HepG2 (cell line): ENCODE results near the gene SEC61A1. TPM values are rescaled to one million over a fixed set of nuclear protein-coding genes. Genes with fewer than 3 reads are reported as not detected.
A peak's percentile ranks its signal among the peaks of the same experiment; 100 is the strongest.

Experiments
- CBX5 ChIP-seq: sonication (generic); formaldehyde crosslinking; IDR thresholded peaks from 2 replicates; pipeline ENCODE4 v1.4.0; 2020; ENCODE audit warnings: missing genetic modification reagents, borderline replicate concordance
- ELK4 ChIP-seq: sonication (generic); formaldehyde crosslinking; IDR thresholded peaks from 2 replicates; pipeline ENCODE4 v1.9.0; 2021; ENCODE audit warnings: missing genetic modification reagents, borderline replicate concordance
- HNF4A ChIP-seq: sonication (generic); formaldehyde crosslinking; IDR thresholded peaks from 2 replicates; pipeline ENCODE4 v1.4.0; 2020; ENCODE audit warnings: missing genetic modification reagents
- MAF1 ChIP-seq: sonication (generic); formaldehyde crosslinking; IDR thresholded peaks from 2 replicates; pipeline ENCODE4 v1.5.0; 2020; ENCODE audit warnings: missing genetic modification reagents, borderline replicate concordance
- MEF2D ChIP-seq: sonication (generic); formaldehyde crosslinking; IDR thresholded peaks from 2 replicates; pipeline ENCODE4 v1.5.1; 2020; ENCODE audit warnings: mild to moderate bottlenecking, missing genetic modification reagents
- MXD4 ChIP-seq: IDR thresholded peaks from 2 replicates; pipeline ENCODE4 v1.6.1; 2016; ENCODE audit warnings: mild to moderate bottlenecking, missing biosample characterization, missing genetic modification reagents
- PITX1 ChIP-seq: sonication (generic); formaldehyde crosslinking; IDR thresholded peaks from 2 replicates; pipeline ENCODE4 v1.5.1; 2020; ENCODE audit warnings: mild to moderate bottlenecking, missing genetic modification reagents
- REPIN1 ChIP-seq: sonication (generic); formaldehyde crosslinking; IDR thresholded peaks from 2 replicates; pipeline ENCODE4 v1.8.0; 2022; ENCODE audit warnings: missing genetic modification reagents, low read depth, mild to moderate bottlenecking, borderline replicate concordance
- SALL1 ChIP-seq: sonication (generic); formaldehyde crosslinking; IDR thresholded peaks from 2 replicates; pipeline ENCODE4 v1.8.0; 2022; ENCODE audit warnings: mild to moderate bottlenecking, missing genetic modification reagents
- SIX4 ChIP-seq: sonication (generic); formaldehyde crosslinking; IDR thresholded peaks from 2 replicates; pipeline ENCODE4 v1.4.0; 2020; ENCODE audit warnings: missing genetic modification reagents
- SPEN ChIP-seq: sonication (generic); formaldehyde crosslinking; IDR thresholded peaks from 2 replicates; pipeline ENCODE4 v1.5.1; 2020; ENCODE audit warnings: low read depth, mild to moderate bottlenecking, missing genetic modification reagents
- SRSF9 ChIP-seq: fragments of 200-400 bp; formaldehyde crosslinking; IDR thresholded peaks from 2 replicates; pipeline ENCODE4 v1.6.1; 2018; ENCODE audit warnings: borderline replicate concordance, mild to moderate bottlenecking, low read depth, low read length; ENCODE audit not compliant: insufficient read depth, poor library complexity, severe bottlenecking
- SRY ChIP-seq: sonication (generic); formaldehyde crosslinking; IDR thresholded peaks from 2 replicates; pipeline ENCODE4 v1.8.0; 2022; ENCODE audit warnings: mild to moderate bottlenecking, missing genetic modification reagents
- TBX2 ChIP-seq: sonication (generic); formaldehyde crosslinking; IDR thresholded peaks from 2 replicates; pipeline ENCODE4 v1.5.0; 2020; ENCODE audit warnings: missing genetic modification reagents, mild to moderate bottlenecking, borderline replicate concordance
- THAP11 ChIP-seq: IDR thresholded peaks from 2 replicates; pipeline ENCODE4 v1.6.1; 2016; ENCODE audit warnings: missing biosample characterization, missing genetic modification reagents
- ZNF337 ChIP-seq: sonication (generic); formaldehyde crosslinking; IDR thresholded peaks from 2 replicates; pipeline ENCODE4 v1.5.1; 2020; ENCODE audit warnings: missing genetic modification reagents, low read depth, mild to moderate bottlenecking, borderline replicate concordance
- ZNF782 ChIP-seq: sonication (generic); formaldehyde crosslinking; IDR thresholded peaks from 2 replicates; pipeline ENCODE4 v1.4.0; 2020; ENCODE audit warnings: missing genetic modification reagents, mild to moderate bottlenecking, borderline replicate concordance
- ZSCAN25 ChIP-seq: sonication (generic); formaldehyde crosslinking; IDR thresholded peaks from 2 replicates; pipeline ENCODE4 v1.8.0; 2022; ENCODE audit warnings: mild to moderate bottlenecking, missing genetic modification reagents
- polyA plus RNA-seq, 8 experiments: library from polyadenylated mRNA; depleted of rRNA in 3 of 8; stranded (reverse) in 7 of 8; unstranded in 1 of 8; fragments of >200 nt; fragmentation: Illumina TruSeq in 4 of 8; extraction: Trizol in 4 of 8; gene quantifications; 2 replicates each; pipeline versions ENCODE4 v1.2.1 to v1.2.3, GENCODE V29; 2011 to 2016; ENCODE audit warnings: low read depth in 4 of 8, missing spikeins in 1 of 8, mixed read lengths in 1 of 8; ENCODE audit not compliant: insufficient read depth in 1 of 8
- total RNA-seq, 5 experiments: library from RNA; depleted of rRNA; stranded (reverse); fragments of >200 nt; fragmentation: Illumina TruSeq; extraction: Trizol; gene quantifications; 2 replicates each; pipeline ENCODE4 v1.2.3, GENCODE V29; 2016; ENCODE audit warnings: low read depth in 1 of 5
- TF ChIP-seq, protein P1 (sequence below): sonication (generic); formaldehyde crosslinking; IDR thresholded peaks from 2 replicates; pipeline ENCODE4 v1.5.1; 2020; ENCODE audit warnings: mild to moderate bottlenecking, missing genetic modification reagents, moderate library complexity
- TF ChIP-seq, protein P2 (sequence below): sonication (generic); formaldehyde crosslinking; IDR thresholded peaks from 2 replicates; pipeline ENCODE4 v1.4.0; 2020; ENCODE audit warnings: missing genetic modification reagents, low read depth, mild to moderate bottlenecking, borderline replicate concordance
- TF ChIP-seq, protein P3 (sequence below), 2 experiments: sonication (generic) in 1 of 2; formaldehyde crosslinking in 1 of 2; IDR thresholded peaks; 2 replicates each; pipeline versions ENCODE4 v1.4.0 to v1.6.1; 2018 to 2020; ENCODE audit warnings: missing genetic modification reagents in 2 of 2, borderline replicate concordance in 1 of 2, low read depth in 1 of 2, mild to moderate bottlenecking in 1 of 2, missing biosample characterization in 1 of 2

Gene SEC61A1
- total and polyA plus RNA-seq, 2 of the 13 experiments (the other 11 are each of a cell fraction or from before 2014, with no cell fraction given), result 170 to 203 TPM

DNA sequence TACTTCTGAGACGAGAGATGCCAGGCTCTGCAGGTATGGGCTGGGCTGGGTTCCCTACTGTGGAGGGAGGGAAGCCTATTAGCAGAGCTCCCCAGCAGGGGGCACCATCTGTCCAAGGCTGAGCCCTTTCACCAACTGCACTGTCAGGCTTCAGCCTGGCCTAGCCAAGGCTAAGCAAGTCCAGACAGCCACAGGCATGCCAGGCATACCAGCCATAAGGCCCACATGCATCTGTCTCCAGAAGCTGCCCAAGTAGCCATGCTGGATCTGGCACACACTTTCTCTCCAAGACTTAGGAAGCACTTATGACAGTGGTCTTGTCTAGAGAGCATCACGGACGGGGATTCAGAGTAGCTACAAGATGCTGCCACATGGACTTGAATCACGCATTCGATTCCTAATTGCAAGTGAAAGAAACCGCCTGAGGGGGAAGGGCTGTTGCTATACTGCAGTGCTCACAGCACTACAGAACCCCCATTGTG lies 43.0 kb downstream of the SEC61A1 start (continued):
- TF ChIP-seq SALL1 (peak; percentile 48; the same call in 1 of the 2 replicates), MXD4 (CRISPR knock-in tag) (0 out of 2 replicates have a peak, but pooled peaks have one; percentile 25), REPIN1 (CRISPR knock-in tag) (no peak), ELK4 (CRISPR knock-in tag) (no peak), PITX1 (CRISPR knock-in tag) (0 out of 2 replicates have a peak, but pooled peaks have one; percentile 53), MAF1 (CRISPR knock-in tag) (no peak), SIX4 (CRISPR knock-in tag) (no peak), ZNF782 (CRISPR knock-in tag) (no peak), SRSF9 (no peak), HNF4A (peak; percentile 17; the same call in 1 of the 2 replicates), CBX5 (CRISPR knock-in tag) (no peak; the same call in 1 of the 2 replicates), MEF2D (0 out of 2 replicates have a peak, but pooled peaks have one; percentile 27), TBX2 (no peak), SPEN (CRISPR knock-in tag) (peak; percentile 26; the same call in 1 of the 2 replicates), ZSCAN25 (0 out of 2 replicates have a peak, but pooled peaks have one; percentile 37), SRY (CRISPR knock-in tag) (no peak), THAP11 (peak; percentile 24; the same call in 1 of the 2 replicates), ZNF337 (CRISPR knock-in tag) (no peak)
- TF ChIP-seq, protein P1, sequence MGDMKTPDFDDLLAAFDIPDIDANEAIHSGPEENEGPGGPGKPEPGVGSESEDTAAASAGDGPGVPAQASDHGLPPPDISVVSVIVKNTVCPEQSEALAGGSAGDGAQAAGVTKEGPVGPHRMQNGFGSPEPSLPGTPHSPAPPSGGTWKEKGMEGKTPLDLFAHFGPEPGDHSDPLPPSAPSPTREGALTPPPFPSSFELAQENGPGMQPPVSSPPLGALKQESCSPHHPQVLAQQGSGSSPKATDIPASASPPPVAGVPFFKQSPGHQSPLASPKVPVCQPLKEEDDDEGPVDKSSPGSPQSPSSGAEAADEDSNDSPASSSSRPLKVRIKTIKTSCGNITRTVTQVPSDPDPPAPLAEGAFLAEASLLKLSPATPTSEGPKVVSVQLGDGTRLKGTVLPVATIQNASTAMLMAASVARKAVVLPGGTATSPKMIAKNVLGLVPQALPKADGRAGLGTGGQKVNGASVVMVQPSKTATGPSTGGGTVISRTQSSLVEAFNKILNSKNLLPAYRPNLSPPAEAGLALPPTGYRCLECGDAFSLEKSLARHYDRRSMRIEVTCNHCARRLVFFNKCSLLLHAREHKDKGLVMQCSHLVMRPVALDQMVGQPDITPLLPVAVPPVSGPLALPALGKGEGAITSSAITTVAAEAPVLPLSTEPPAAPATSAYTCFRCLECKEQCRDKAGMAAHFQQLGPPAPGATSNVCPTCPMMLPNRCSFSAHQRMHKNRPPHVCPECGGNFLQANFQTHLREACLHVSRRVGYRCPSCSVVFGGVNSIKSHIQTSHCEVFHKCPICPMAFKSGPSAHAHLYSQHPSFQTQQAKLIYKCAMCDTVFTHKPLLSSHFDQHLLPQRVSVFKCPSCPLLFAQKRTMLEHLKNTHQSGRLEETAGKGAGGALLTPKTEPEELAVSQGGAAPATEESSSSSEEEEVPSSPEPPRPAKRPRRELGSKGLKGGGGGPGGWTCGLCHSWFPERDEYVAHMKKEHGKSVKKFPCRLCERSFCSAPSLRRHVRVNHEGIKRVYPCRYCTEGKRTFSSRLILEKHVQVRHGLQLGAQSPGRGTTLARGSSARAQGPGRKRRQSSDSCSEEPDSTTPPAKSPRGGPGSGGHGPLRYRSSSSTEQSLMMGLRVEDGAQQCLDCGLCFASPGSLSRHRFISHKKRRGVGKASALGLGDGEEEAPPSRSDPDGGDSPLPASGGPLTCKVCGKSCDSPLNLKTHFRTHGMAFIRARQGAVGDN, result peak; percentile 73
- TF ChIP-seq, protein P2, sequence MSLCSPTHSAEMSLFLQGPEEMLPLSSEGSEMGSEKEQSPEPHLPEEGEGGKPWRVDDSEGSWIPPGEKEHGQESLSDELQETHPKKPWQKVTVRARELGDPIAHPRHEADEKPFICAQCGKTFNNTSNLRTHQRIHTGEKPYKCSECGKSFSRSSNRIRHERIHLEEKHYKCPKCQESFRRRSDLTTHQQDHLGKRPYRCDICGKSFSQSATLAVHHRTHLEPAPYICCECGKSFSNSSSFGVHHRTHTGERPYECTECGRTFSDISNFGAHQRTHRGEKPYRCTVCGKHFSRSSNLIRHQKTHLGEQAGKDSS (CRISPR knock-in tag), result no peak
- TF ChIP-seq, protein P3, sequence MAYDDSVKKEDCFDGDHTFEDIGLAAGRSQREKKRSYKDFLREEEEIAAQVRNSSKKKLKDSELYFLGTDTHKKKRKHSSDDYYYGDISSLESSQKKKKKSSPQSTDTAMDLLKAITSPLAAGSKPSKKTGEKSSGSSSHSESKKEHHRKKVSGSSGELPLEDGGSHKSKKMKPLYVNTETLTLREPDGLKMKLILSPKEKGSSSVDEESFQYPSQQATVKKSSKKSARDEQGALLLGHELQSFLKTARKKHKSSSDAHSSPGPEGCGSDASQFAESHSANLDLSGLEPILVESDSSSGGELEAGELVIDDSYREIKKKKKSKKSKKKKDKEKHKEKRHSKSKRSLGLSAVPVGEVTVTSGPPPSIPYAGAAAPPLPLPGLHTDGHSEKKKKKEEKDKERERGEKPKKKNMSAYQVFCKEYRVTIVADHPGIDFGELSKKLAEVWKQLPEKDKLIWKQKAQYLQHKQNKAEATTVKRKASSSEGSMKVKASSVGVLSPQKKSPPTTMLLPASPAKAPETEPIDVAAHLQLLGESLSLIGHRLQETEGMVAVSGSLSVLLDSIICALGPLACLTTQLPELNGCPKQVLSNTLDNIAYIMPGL (CRISPR knock-in tag; IDR thresholded peaks at IDR 0.05; ENCODE audit: borderline replicate concordance in 1 of 2, low read depth in 1 of 2), result peak; percentile 33 to 35; a peak in 1 of 4 replicates
